ENCODE results near the gene LSAMP.

DNA sequence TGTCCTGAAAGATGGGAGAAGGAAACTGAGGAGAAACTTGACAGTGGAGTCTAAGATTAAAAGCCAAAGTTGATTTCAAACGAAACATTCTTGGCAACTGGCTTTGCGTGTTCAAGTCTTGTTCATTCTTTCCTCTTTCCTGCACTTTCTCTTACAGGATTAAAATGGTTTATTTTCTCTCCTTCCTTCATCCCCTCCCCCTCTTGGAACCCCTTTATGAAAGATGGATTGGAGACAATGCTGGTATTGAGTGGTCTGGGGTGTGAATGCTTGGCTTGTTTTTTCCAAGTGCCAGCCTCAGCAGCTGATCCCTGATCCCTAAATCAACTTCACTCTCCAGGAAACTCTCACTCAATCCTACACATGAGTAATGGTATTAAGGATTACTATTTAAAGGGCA lies 703 bp upstream of the LSAMP start:
- TF ChIP-seq, protein P1, sequence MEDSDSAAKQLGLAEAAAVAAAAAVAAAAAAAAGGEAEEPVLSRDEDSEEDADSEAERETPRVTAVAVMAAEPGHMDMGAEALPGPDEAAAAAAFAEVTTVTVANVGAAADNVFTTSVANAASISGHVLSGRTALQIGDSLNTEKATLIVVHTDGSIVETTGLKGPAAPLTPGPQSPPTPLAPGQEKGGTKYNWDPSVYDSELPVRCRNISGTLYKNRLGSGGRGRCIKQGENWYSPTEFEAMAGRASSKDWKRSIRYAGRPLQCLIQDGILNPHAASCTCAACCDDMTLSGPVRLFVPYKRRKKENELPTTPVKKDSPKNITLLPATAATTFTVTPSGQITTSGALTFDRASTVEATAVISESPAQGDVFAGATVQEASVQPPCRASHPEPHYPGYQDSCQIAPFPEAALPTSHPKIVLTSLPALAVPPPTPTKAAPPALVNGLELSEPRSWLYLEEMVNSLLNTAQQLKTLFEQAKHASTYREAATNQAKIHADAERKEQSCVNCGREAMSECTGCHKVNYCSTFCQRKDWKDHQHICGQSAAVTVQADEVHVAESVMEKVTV (CRISPR knock-in tag; IDR thresholded peaks at IDR 0.05), result no peak
- no peak for TF ChIP-seq SMC3 (conservative IDR thresholded peaks at IDR 0.05; ENCODE audit: insufficient read depth, low read depth, low read length)
- TF ChIP-seq, protein P2, sequence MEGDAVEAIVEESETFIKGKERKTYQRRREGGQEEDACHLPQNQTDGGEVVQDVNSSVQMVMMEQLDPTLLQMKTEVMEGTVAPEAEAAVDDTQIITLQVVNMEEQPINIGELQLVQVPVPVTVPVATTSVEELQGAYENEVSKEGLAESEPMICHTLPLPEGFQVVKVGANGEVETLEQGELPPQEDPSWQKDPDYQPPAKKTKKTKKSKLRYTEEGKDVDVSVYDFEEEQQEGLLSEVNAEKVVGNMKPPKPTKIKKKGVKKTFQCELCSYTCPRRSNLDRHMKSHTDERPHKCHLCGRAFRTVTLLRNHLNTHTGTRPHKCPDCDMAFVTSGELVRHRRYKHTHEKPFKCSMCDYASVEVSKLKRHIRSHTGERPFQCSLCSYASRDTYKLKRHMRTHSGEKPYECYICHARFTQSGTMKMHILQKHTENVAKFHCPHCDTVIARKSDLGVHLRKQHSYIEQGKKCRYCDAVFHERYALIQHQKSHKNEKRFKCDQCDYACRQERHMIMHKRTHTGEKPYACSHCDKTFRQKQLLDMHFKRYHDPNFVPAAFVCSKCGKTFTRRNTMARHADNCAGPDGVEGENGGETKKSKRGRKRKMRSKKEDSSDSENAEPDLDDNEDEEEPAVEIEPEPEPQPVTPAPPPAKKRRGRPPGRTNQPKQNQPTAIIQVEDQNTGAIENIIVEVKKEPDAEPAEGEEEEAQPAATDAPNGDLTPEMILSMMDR (IDR thresholded peaks at IDR 0.05 in 2 of 3, conservative IDR thresholded peaks at IDR 0.05 in 1 of 3; ENCODE audit: insufficient read depth in 2 of 3, low read depth in 1 of 3, low read length in 3 of 3), result no peak
- TF ChIP-seq SIN3A (IDR thresholded peaks at IDR 0.05; ENCODE audit: borderline replicate concordance in 2 of 2, control insufficient read depth in 1 of 2, low read depth in 2 of 2, low read length in 2 of 2), result no peak
